Stimulated activated memory B cell treated with anti-CD40 and anti-IgM and Interleukin-4, amounts not matched to agents 10 μg/mL and 1 μg/mL and 100 μg/mL, for 72 hours (primary cell): Measurements from ENCODE around the gene CAPRIN2.

Source experiments
- ATAC-seq: fragments of 150-1000 bp; cut with Tn5 transposase; 2 replicates; pipeline ENCODE4 v1.10.0; 2021
- H3K27ac Mint-ChIP-seq: one replicate; pipeline ENCODE4 v1.8.0; 2022; ENCODE audit warnings: mild to moderate bottlenecking, mixed read lengths
- H3K27me3 Mint-ChIP-seq: one replicate; pipeline ENCODE4 v1.8.0; 2022; ENCODE audit warnings: mixed read lengths
- H3K36me3 Mint-ChIP-seq: one replicate; pipeline ENCODE4 v1.8.0; 2022; ENCODE audit warnings: mixed read lengths
- H3K4me1 Mint-ChIP-seq: one replicate; pipeline ENCODE4 v1.8.0; 2022; ENCODE audit warnings: mixed read lengths
- H3K4me3 Mint-ChIP-seq: one replicate; pipeline ENCODE4 v1.8.0; 2022; ENCODE audit warnings: mild to moderate bottlenecking, moderate library complexity, mixed read lengths
- H3K9me3 Mint-ChIP-seq: one replicate; pipeline ENCODE4 v1.8.0; 2022; ENCODE audit warnings: mixed read lengths

The CAPRIN2 gene

GRCh38 chr12:30782316-30783173, 27.8 kb upstream of the CAPRIN2 start:
- Mint-ChIP-seq H3K9me3 (no peaks in the 10 kb centered on the region), H3K36me3 (no peaks in the 10 kb centered on the region), H3K27me3 (peaks cover 55% of the 10 kb centered on the region), H3K4me3 (no peak overlapping the region), H3K27ac (no peak overlapping the region), H3K4me1 (no peaks in the 10 kb centered on the region)
- ATAC-seq = no peak

GRCh38 chr12:30779578-30779977, 24.8 kb upstream of the CAPRIN2 start:
- Mint-ChIP-seq H3K27me3 (peaks cover 36% of the 10 kb centered on the region), H3K4me1 (no peaks in the 10 kb centered on the region), H3K36me3 (no peaks in the 10 kb centered on the region), H3K9me3 (no peaks in the 10 kb centered on the region), H3K4me3 (no peak overlapping the region), H3K27ac (no peak overlapping the region)
- ATAC-seq = no peak

- Mint-ChIP-seq H3K9me3 (no peaks in the 10 kb centered on the region), H3K27me3 (peaks cover 32% of the 10 kb centered on the region), H3K36me3 (no peaks in the 10 kb centered on the region), H3K27ac (no peak overlapping the region), H3K4me1 (no peaks in the 10 kb centered on the region), H3K4me3 (no peak overlapping the region)
- no peak for ATAC-seq
Measured at GRCh38 chr12:30779178-30779577, 24.4 kb upstream of the CAPRIN2 start.

GRCh38 chr12:30774599-30774998, 19.8 kb upstream of the CAPRIN2 start:
- Mint-ChIP-seq H3K4me1 (no peaks in the 10 kb centered on the region), H3K27me3 (peaks cover 19% of the 10 kb centered on the region), H3K27ac (no peak overlapping the region), H3K9me3 (no peaks in the 10 kb centered on the region), H3K4me3 (no peak overlapping the region), H3K36me3 (no peaks in the 10 kb centered on the region)
- ATAC-seq = no peak

GRCh38 chr12:30769802-30770201, 15.1 kb upstream of the CAPRIN2 start:
- no peaks in the 10 kb centered on the region for H3K9me3 Mint-ChIP-seq

GRCh38 chr12:30764251-30764650, 9.5 kb upstream of the CAPRIN2 start:
- no peak overlapping the region for H3K27ac Mint-ChIP-seq
- no peaks in the 10 kb centered on the region for H3K9me3 Mint-ChIP-seq
- H3K4me3 Mint-ChIP-seq = no peak overlapping the region
- no peak for ATAC-seq
- H3K4me1 Mint-ChIP-seq = no peaks in the 10 kb centered on the region
- H3K36me3 Mint-ChIP-seq = no peaks in the 10 kb centered on the region
- no peaks in the 10 kb centered on the region for H3K27me3 Mint-ChIP-seq

More at GRCh38 chr12:30769802-30770201, 15.1 kb upstream of the CAPRIN2 start:
- Mint-ChIP-seq H3K27me3 (no peaks in the 10 kb centered on the region), H3K4me3 (no peak overlapping the region), H3K27ac (no peak overlapping the region), H3K4me1 (no peaks in the 10 kb centered on the region), H3K36me3 (no peaks in the 10 kb centered on the region)
- ATAC-seq = no peak

GRCh38 chr12:30763053-30763452, 8.3 kb upstream of the CAPRIN2 start:
- H3K27ac Mint-ChIP-seq = no peak overlapping the region
- no peak for ATAC-seq
- no peaks in the 10 kb centered on the region for H3K27me3 Mint-ChIP-seq
- no peaks in the 10 kb centered on the region for H3K9me3 Mint-ChIP-seq
- H3K4me1 Mint-ChIP-seq = no peaks in the 10 kb centered on the region
- no peaks in the 10 kb centered on the region for H3K36me3 Mint-ChIP-seq
- H3K4me3 Mint-ChIP-seq = no peak overlapping the region

- H3K4me3 Mint-ChIP-seq = no peak overlapping the region
- H3K4me1 Mint-ChIP-seq = no peaks in the 10 kb centered on the region
- no peaks in the 10 kb centered on the region for H3K36me3 Mint-ChIP-seq
- H3K27me3 Mint-ChIP-seq = no peaks in the 10 kb centered on the region
- ATAC-seq = no peak
- H3K27ac Mint-ChIP-seq = no peak overlapping the region
- no peaks in the 10 kb centered on the region for H3K9me3 Mint-ChIP-seq
Measured at GRCh38 chr12:30761730-30762129, 7.0 kb upstream of the CAPRIN2 start.

- Mint-ChIP-seq H3K4me3 (no peak overlapping the region), H3K27ac (no peak overlapping the region)
Measured at GRCh38 chr12:30757316-30757715, 2.6 kb upstream of the CAPRIN2 start.

GRCh38 chr12:30756074-30756473, 1.3 kb upstream of the CAPRIN2 start:
- Mint-ChIP-seq H3K36me3 (no peaks in the 10 kb centered on the region), H3K9me3 (no peaks in the 10 kb centered on the region), H3K27me3 (no peaks in the 10 kb centered on the region), H3K4me3 (no peak overlapping the region), H3K4me1 (peaks cover 21% of the 10 kb centered on the region), H3K27ac (no peak overlapping the region)
- ATAC-seq = no peak

More at GRCh38 chr12:30757316-30757715, 2.6 kb upstream of the CAPRIN2 start:
- Mint-ChIP-seq H3K36me3 (no peaks in the 10 kb centered on the region), H3K27me3 (no peaks in the 10 kb centered on the region), H3K9me3 (no peaks in the 10 kb centered on the region), H3K4me1 (peaks cover 21% of the 10 kb centered on the region)
- no peak for ATAC-seq

GRCh38 chr12:30755395-30755762, 628 bp upstream of the CAPRIN2 start:
- Mint-ChIP-seq H3K27me3 (no peaks in the 10 kb centered on the region), H3K36me3 (peaks cover 6% of the 10 kb centered on the region), H3K27ac (peak overlapping the region; percentile 77), H3K9me3 (no peaks in the 10 kb centered on the region), H3K4me3 (peak overlapping the region; percentile 85), H3K4me1 (peaks cover 28% of the 10 kb centered on the region)
- no peak for ATAC-seq

GRCh38 chr12:30754383-30754749, 385 bp downstream of the CAPRIN2 start:
- peak overlapping the region; percentile 85 for H3K4me3 Mint-ChIP-seq
- peaks cover 15% of the 10 kb centered on the region for H3K36me3 Mint-ChIP-seq
- H3K27ac Mint-ChIP-seq = peak overlapping the region; percentile 77
- H3K27me3 Mint-ChIP-seq = no peaks in the 10 kb centered on the region
- peaks cover 38% of the 10 kb centered on the region for H3K4me1 Mint-ChIP-seq
- ATAC-seq = peak; percentile 72
- H3K9me3 Mint-ChIP-seq = no peaks in the 10 kb centered on the region

- H3K36me3 Mint-ChIP-seq = peaks cover 20% of the 10 kb centered on the region
- H3K27ac Mint-ChIP-seq = peak overlapping the region; percentile 77
- peak overlapping the region; percentile 85 for H3K4me3 Mint-ChIP-seq
- no peaks in the 10 kb centered on the region for H3K9me3 Mint-ChIP-seq
- ATAC-seq = no peak
- H3K27me3 Mint-ChIP-seq = no peaks in the 10 kb centered on the region
- H3K4me1 Mint-ChIP-seq = peaks cover 43% of the 10 kb centered on the region
Measured at GRCh38 chr12:30753751-30754382, 884 bp downstream of the CAPRIN2 start.

- Mint-ChIP-seq H3K36me3 (peaks cover 22% of the 10 kb centered on the region), H3K4me3 (peak overlapping the region; percentile 59), H3K9me3 (no peaks in the 10 kb centered on the region), H3K27ac (no peak overlapping the region), H3K27me3 (no peaks in the 10 kb centered on the region), H3K4me1 (peaks cover 45% of the 10 kb centered on the region)
- no peak for ATAC-seq
Measured at GRCh38 chr12:30753233-30753632, 1.5 kb downstream of the CAPRIN2 start.

- Mint-ChIP-seq H3K9me3 (no peaks in the 10 kb centered on the region), H3K27me3 (no peaks in the 10 kb centered on the region), H3K4me1 (peaks cover 45% of the 10 kb centered on the region), H3K36me3 (peaks cover 29% of the 10 kb centered on the region), H3K27ac (no peak overlapping the region), H3K4me3 (no peak overlapping the region)
- ATAC-seq = no peak
Measured at GRCh38 chr12:30752255-30752654, 2.5 kb downstream of the CAPRIN2 start.

- Mint-ChIP-seq H3K27me3 (no peaks in the 10 kb centered on the region), H3K9me3 (no peaks in the 10 kb centered on the region), H3K4me3 (no peak overlapping the region), H3K27ac (no peak overlapping the region), H3K4me1 (peaks cover 31% of the 10 kb centered on the region), H3K36me3 (peaks cover 39% of the 10 kb centered on the region)
- ATAC-seq = no peak
Measured at GRCh38 chr12:30748147-30748546, 6.6 kb downstream of the CAPRIN2 start.
